B cell (primary cell): Measurements from ENCODE around the gene DIS3L. TPM values are rescaled to one million over a fixed set of nuclear protein-coding genes. Genes with fewer than 3 reads are reported as not detected.
A peak's percentile ranks its signal among the peaks of the same experiment; 100 is the strongest.

Experiments
- ATAC-seq: fragments of 200-7000 bp; cut with Tn5 transposase; one replicate; pipeline ENCODE4 v1.10.0; 2021; ENCODE audit warnings: low read depth, mild to moderate bottlenecking, moderate number of reproducible peaks, moderate library complexity
- CTCF ChIA-PET: fragments of 350-600 bp; sonication (Branson Sonifier 250); formaldehyde crosslinking; loops from one replicate; lab custom pipeline; 2021; ENCODE audit warnings: antibody characterized with exemption, inconsistent platforms; lab: Charles Lee
- POLR2A ChIA-PET: fragments of 350-600 bp; sonication (Branson Sonifier 250); formaldehyde crosslinking; loops from one replicate; lab custom pipeline; 2021; ENCODE audit warnings: antibody characterized with exemption; lab: Charles Lee
- DNase-seq: peaks from one replicate; pipeline ENCODE4 v3.0.0; 2013
- H2AFZ ChIP-seq: 2 replicates; pipeline ENCODE4 v1.6.1; 2012; ENCODE audit warnings: mild to moderate bottlenecking, low read depth, low read length; ENCODE audit not compliant: insufficient read depth, poor library complexity, severe bottlenecking
- H3K27ac ChIP-seq, 2 donors: 1 replicate in 1 of 2; 2 replicates in 1 of 2; pipeline ENCODE4 v1.5.1; 2012 to 2013; ENCODE audit warnings: low read length in 2 of 2, mild to moderate bottlenecking in 2 of 2, moderate library complexity in 1 of 2
- H3K27me3 ChIP-seq, 4 experiments: fragments of 200-600 bp in 1 of 4; sonication (generic) in 1 of 4; replicated peaks in 1 of 4; 1 replicate in 2 of 4; 2 replicates in 2 of 4; pipeline versions ENCODE4 v1.6.1 to v1.7.0; 2013 to 2016; ENCODE audit warnings: low read length in 3 of 4, mild to moderate bottlenecking in 2 of 4, mixed read lengths in 1 of 4, moderate library complexity in 1 of 4; ENCODE audit not compliant: insufficient read depth in 4 of 4, control insufficient read depth in 3 of 4; ENCODE audit errors: control extremely low read depth in 1 of 4
- H3K36me3 ChIP-seq, 2 experiments: replicated peaks in 1 of 2; 1 replicate in 1 of 2; 2 replicates in 1 of 2; pipeline versions ENCODE4 v1.6.1 to v1.7.1; 2013; ENCODE audit warnings: low read length in 1 of 2; ENCODE audit not compliant: insufficient read depth in 2 of 2, control insufficient read depth in 1 of 2; ENCODE audit errors: control extremely low read depth in 1 of 2, extremely low read depth in 1 of 2
- H3K4me1 ChIP-seq, 2 donors: fragments of 200-600 bp in 1 of 2; sonication (generic) in 1 of 2; 1 replicate in 1 of 2; 2 replicates in 1 of 2; pipeline versions ENCODE4 v1.5.1 to v1.6.1; 2013 to 2017; ENCODE audit warnings: low read length in 2 of 2; ENCODE audit not compliant: control insufficient read depth in 2 of 2, insufficient read depth in 2 of 2
- H3K4me2 ChIP-seq: replicated peaks from 2 replicates; pipeline ENCODE3; 2012; ENCODE audit warnings: mild to moderate bottlenecking, low read depth, low read length; ENCODE audit not compliant: poor library complexity, severe bottlenecking
- H3K4me3 ChIP-seq, 5 experiments: fragments of 200-600 bp in 1 of 5; sonication (generic) in 1 of 5; 1 replicate in 3 of 5; 2 replicates in 2 of 5; pipeline versions ENCODE4 v1.5.1 to v1.7.0; 2011 to 2016; ENCODE audit warnings: low read length in 4 of 5, mild to moderate bottlenecking in 4 of 5, low read depth in 2 of 5, control low read depth in 1 of 5, moderate library complexity in 1 of 5; ENCODE audit not compliant: insufficient read depth in 1 of 5; ENCODE audit errors: control extremely low read depth in 1 of 5, extremely low read depth in 1 of 5
- H3K79me2 ChIP-seq: fragments of 200-600 bp; sonication (generic); one replicate; pipeline ENCODE4 v1.6.0; 2016; ENCODE audit warnings: low read length; ENCODE audit not compliant: control insufficient read depth, insufficient read depth
- H3K9ac ChIP-seq: fragments of 200-600 bp; sonication (generic); 2 replicates; pipeline ENCODE4 v1.6.1; 2017; ENCODE audit warnings: mild to moderate bottlenecking, low read length, moderate library complexity
- H3K9me3 ChIP-seq, 3 donors: one replicate each; pipeline versions ENCODE4 v1.6.1 to v1.7.1; 2013; ENCODE audit warnings: low read length in 2 of 3; ENCODE audit not compliant: control insufficient read depth in 2 of 3, insufficient read depth in 1 of 3; ENCODE audit errors: control extremely low read depth in 1 of 3
- H4K20me1 ChIP-seq: 2 replicates; pipeline ENCODE4 v1.6.0; 2012; ENCODE audit warnings: mild to moderate bottlenecking, low read length; ENCODE audit not compliant: insufficient read depth, control insufficient read depth, poor library complexity, severe bottlenecking
- H3K27ac Mint-ChIP-seq: one replicate; pipeline ENCODE4 v1.8.0; 2021; ENCODE audit warnings: mixed read lengths
- H3K27me3 Mint-ChIP-seq: one replicate; pipeline ENCODE4 v1.8.0; 2021; ENCODE audit warnings: mixed read lengths
- H3K4me1 Mint-ChIP-seq: one replicate; pipeline ENCODE4 v1.8.0; 2021; ENCODE audit warnings: mixed read lengths
- H3K4me3 Mint-ChIP-seq: one replicate; pipeline ENCODE4 v1.8.0; 2021; ENCODE audit warnings: mixed read lengths
- H3K9me3 Mint-ChIP-seq: one replicate; pipeline ENCODE4 v1.8.0; 2022; ENCODE audit warnings: mixed read lengths; ENCODE audit not compliant: insufficient read depth
- WGBS: methylation state at CpG from one replicate; pipeline ENCODE4 v1.1.5; 2013; ENCODE audit warnings: missing lambda C conversion rate; ENCODE audit not compliant: insufficient coverage; 5-methylcytosine and 5-hydroxymethylcytosine counted together
- intact Hi-C: fragments of 100-400 bp; cut with micrococcal nuclease; formaldehyde crosslinking; loops from one replicate; pipeline ENCODE4 v1.10.0; 2022
- polyA plus RNA-seq: library from polyadenylated mRNA; depleted of rRNA; stranded (reverse); fragments of >200 nt; gene quantifications from 2 replicates; pipeline ENCODE4 v1.2.3, GENCODE V29; 2012
- total RNA-seq, 2 donors: library from RNA; stranded (reverse); fragments of 120-200 nt in 1 of 2; gene quantifications; 1 replicate in 1 of 2; 2 replicates in 1 of 2; pipeline versions ENCODE4 v1.2.3 to v1.2.4, GENCODE V29; 2013 to 2022
- TF ChIP-seq, protein P1 (sequence below): fragments of 200-600 bp; IDR thresholded peaks from one replicate; pipeline ENCODE4 v1.8.0; 2022; ENCODE audit warnings: antibody characterized with exemption, mild to moderate bottlenecking

DIS3L gene
- total and polyA plus RNA-seq, 2 donors (not counting 1 experiment from before 2014, with no cell fraction given) = 13.2 to 43.9 TPM

DNA sequence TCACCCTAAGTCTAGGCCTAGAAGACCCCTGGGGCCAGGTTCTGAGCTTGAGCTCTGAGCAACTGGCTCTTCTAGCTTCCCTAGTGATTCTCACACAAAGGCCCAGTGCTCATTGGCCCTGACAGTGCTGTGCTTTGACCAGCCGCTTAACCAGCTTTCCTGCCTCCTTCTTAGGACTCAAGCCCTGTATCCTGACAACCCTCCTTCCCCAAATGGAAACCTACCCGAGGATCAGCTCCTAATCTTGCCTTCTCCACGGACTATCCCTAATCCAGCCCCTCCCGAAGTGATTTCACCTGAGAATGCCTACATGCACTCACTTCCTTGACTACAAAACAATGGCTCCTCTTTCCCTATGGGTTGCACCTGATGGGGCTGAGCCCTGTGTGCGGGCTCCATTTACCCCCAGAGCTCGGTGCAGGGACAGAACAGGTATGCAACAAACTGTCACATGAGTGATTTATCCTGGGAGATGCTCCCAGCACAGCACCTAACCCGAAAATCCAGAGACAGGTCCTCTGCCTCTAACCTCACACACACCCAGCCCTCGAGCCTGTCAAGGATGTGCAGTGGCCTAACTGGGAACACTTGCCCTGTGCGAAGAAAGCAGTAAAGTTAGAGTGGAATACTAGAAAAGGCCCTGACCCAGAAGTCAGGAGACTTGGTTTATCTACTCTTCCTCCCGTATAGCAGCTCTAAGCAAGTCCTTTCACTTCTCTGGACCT is 42.1 kb upstream of the DIS3L start:
- peak overlapping the region; percentile 100 for H3K4me2 ChIP-seq
- peaks cover 0 to 58% (median 29%) of the 10 kb centered on the region in 4 experiments for H3K27me3 ChIP-seq
- H3K9me3 ChIP-seq = peaks cover 0 to 10% (median 0%) of the 10 kb centered on the region in 3 donors
- CTCF ChIA-PET = interaction anchor here (0.6 to 1.3 kb wide), 3 partner anchors 9 to 159 kb away, joined by 3 to 5 read pairs (median 3); no protein-coding TSS in a partner anchor
- no peaks in the 10 kb centered on the region for H4K20me1 ChIP-seq
- H3K27ac Mint-ChIP-seq = no peak overlapping the region
- H3K4me3 Mint-ChIP-seq = peak overlapping the region; percentile 80
- DNase-seq = no peak
- WGBS = 78% methylated on average over 8 of the region's 10 CpGs
- peak overlapping the region in 1 of 5 experiments; percentile 50 for H3K4me3 ChIP-seq
- peaks cover 27% of the 10 kb centered on the region for H3K4me1 Mint-ChIP-seq
- H3K4me1 ChIP-seq = peaks cover 32 to 33% of the 10 kb centered on the region in 2 donors
- no peak for ATAC-seq
- H3K79me2 ChIP-seq = no peaks in the 10 kb centered on the region
- H3K27me3 Mint-ChIP-seq = peaks cover 59% of the 10 kb centered on the region
- intact Hi-C loops = no loop called here
- peak overlapping the region; percentile 34 for H3K9ac ChIP-seq
- POLR2A ChIA-PET = no interaction called here
- H3K9me3 Mint-ChIP-seq = no peaks in the 10 kb centered on the region
- no peak overlapping the region for H2AFZ ChIP-seq
- TF ChIP-seq, protein P1, sequence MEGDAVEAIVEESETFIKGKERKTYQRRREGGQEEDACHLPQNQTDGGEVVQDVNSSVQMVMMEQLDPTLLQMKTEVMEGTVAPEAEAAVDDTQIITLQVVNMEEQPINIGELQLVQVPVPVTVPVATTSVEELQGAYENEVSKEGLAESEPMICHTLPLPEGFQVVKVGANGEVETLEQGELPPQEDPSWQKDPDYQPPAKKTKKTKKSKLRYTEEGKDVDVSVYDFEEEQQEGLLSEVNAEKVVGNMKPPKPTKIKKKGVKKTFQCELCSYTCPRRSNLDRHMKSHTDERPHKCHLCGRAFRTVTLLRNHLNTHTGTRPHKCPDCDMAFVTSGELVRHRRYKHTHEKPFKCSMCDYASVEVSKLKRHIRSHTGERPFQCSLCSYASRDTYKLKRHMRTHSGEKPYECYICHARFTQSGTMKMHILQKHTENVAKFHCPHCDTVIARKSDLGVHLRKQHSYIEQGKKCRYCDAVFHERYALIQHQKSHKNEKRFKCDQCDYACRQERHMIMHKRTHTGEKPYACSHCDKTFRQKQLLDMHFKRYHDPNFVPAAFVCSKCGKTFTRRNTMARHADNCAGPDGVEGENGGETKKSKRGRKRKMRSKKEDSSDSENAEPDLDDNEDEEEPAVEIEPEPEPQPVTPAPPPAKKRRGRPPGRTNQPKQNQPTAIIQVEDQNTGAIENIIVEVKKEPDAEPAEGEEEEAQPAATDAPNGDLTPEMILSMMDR = no peak
- no peak overlapping the region for H3K27ac ChIP-seq
- H3K36me3 ChIP-seq = no peaks in the 10 kb centered on the region
